Measurements from ENCODE around the gene TRPM3.

- TF ChIP-seq CTCF (IDR thresholded peaks at IDR 0.05) (no peak), POLR2A (IDR thresholded peaks at IDR 0.05) (no peak), EP300 (IDR thresholded peaks at IDR 0.05) (no peak)
Observed at GRCh38 chr9:70840266-70840665, 281.2 kb downstream of the TRPM3 start.
